Activated CD8-positive, alpha-beta memory T cell treated with anti-CD3 and anti-CD28 coated beads for 1 hour (primary cell): ENCODE results near the gene DPEP1.
A peak's percentile ranks its signal among the peaks of the same experiment; 100 is the strongest.

Source experiments
- DNase-seq, 2 donors: peaks; one replicate each; pipeline ENCODE4 v3.0.0-alpha.2; 2020; ENCODE audit warnings: low read depth in 1 of 2; ENCODE audit errors: extremely low read depth in 1 of 2

DPEP1 gene

GRCh38 chr16:89678258-89678657 is 64.8 kb downstream of the DPEP1 start:
- DNase-seq, result no peak

- DNase-seq, result no peak
Observed at GRCh38 chr16:89685916-89686315, 72.5 kb downstream of the DPEP1 start.

- peak; percentile 36 to 85 for DNase-seq
Observed at GRCh38 chr16:89686520-89687091, 73.2 kb downstream of the DPEP1 start, which contains the start of gene CDK10. Gene CDK10, plus strand, starts transcription at chr16:89686689. Its CDS starts 22 bp downstream, at chr16:89686711.

GRCh38 chr16:89687092-89687940 is 73.9 kb downstream of the DPEP1 start:
- DNase-seq, result no peak
